ENCODE data around the gene DDX41.
A peak's percentile ranks its signal among the peaks of the same experiment; 100 is the strongest.

Gene DDX41

GRCh38 chr5:177552839-177553455, 36.2 kb upstream of the DDX41 start:
- Histone ChIP-seq H3K27me3 (replicated peaks; ENCODE audit: insufficient read depth, low read length) (no peaks in the 10 kb centered on the region), H3K4me2 (ENCODE audit: low read depth, low read length) (peak overlapping the region; percentile 95), H4K20me1 (ENCODE audit: insufficient read depth, low read length) (peaks cover 8% of the 10 kb centered on the region; the same call in 1 of the 2 replicates), H3K9me2 (replicated peaks; ENCODE audit: insufficient read depth, low read length) (no peaks in the 10 kb centered on the region), H3K9me3 (replicated peaks; ENCODE audit: insufficient read depth, low read length) (no peaks in the 10 kb centered on the region), H3K4me1 (ENCODE audit: low read length) (peaks cover 7% of the 10 kb centered on the region), H3F3A (ENCODE audit: insufficient read depth, low read length) (no peaks in the 10 kb centered on the region), H3K9ac (ENCODE audit: low read length) (peak overlapping the region; percentile 63; the same call in 1 of the 2 replicates), H3K4me3 (ENCODE audit: low read length) (peak overlapping the region; percentile 85), H3K79me2 (ENCODE audit: low read length) (peaks cover 65% of the 10 kb centered on the region), H3K36me3 (replicated peaks; ENCODE audit: insufficient read depth, low read length) (no peaks in the 10 kb centered on the region), H2AFZ (ENCODE audit: low read length) (no peak overlapping the region), H3K27ac (ENCODE audit: low read length) (no peak overlapping the region)
- TF ChIP-seq EZH2 (optimal IDR thresholded peaks at IDR 0.05; ENCODE audit: low read depth, low read length) (no peak), EZH2phosphoT487 (IDR thresholded peaks at IDR 0.05; ENCODE audit: low read length) (no peak)
- TF ChIP-seq, protein P1, sequence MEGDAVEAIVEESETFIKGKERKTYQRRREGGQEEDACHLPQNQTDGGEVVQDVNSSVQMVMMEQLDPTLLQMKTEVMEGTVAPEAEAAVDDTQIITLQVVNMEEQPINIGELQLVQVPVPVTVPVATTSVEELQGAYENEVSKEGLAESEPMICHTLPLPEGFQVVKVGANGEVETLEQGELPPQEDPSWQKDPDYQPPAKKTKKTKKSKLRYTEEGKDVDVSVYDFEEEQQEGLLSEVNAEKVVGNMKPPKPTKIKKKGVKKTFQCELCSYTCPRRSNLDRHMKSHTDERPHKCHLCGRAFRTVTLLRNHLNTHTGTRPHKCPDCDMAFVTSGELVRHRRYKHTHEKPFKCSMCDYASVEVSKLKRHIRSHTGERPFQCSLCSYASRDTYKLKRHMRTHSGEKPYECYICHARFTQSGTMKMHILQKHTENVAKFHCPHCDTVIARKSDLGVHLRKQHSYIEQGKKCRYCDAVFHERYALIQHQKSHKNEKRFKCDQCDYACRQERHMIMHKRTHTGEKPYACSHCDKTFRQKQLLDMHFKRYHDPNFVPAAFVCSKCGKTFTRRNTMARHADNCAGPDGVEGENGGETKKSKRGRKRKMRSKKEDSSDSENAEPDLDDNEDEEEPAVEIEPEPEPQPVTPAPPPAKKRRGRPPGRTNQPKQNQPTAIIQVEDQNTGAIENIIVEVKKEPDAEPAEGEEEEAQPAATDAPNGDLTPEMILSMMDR (IDR thresholded peaks at IDR 0.05; ENCODE audit: low read length) = no peak
- DNase-seq = no peak

GRCh38 chr5:177550122-177550521, 33.4 kb upstream of the DDX41 start:
- H3K4me2 ChIP-seq (ENCODE audit: low read depth, low read length) = no peak overlapping the region
- no peak overlapping the region for H3K27ac ChIP-seq (ENCODE audit: low read length)
- no peak overlapping the region for H3K4me3 ChIP-seq (ENCODE audit: low read length)
- H3K36me3 ChIP-seq (replicated peaks; ENCODE audit: insufficient read depth, low read length) = no peaks in the 10 kb centered on the region
- no peaks in the 10 kb centered on the region for H3K9me3 ChIP-seq (replicated peaks; ENCODE audit: insufficient read depth, low read length)
- H3K4me1 ChIP-seq (ENCODE audit: low read length) = peaks cover 7% of the 10 kb centered on the region
- peaks cover 8% of the 10 kb centered on the region; the same call in 1 of the 2 replicates for H4K20me1 ChIP-seq (ENCODE audit: insufficient read depth, low read length)
- H3K27me3 ChIP-seq (replicated peaks; ENCODE audit: insufficient read depth, low read length) = no peaks in the 10 kb centered on the region
- H3K79me2 ChIP-seq (ENCODE audit: low read length) = peaks cover 89% of the 10 kb centered on the region
- no peaks in the 10 kb centered on the region for H3F3A ChIP-seq (ENCODE audit: insufficient read depth, low read length)
- no peak overlapping the region for H2AFZ ChIP-seq (ENCODE audit: low read length)
- no peak for DNase-seq
- H3K9ac ChIP-seq (ENCODE audit: low read length) = no peak overlapping the region
- no peaks in the 10 kb centered on the region for H3K9me2 ChIP-seq (replicated peaks; ENCODE audit: insufficient read depth, low read length)
- TF ChIP-seq, protein P1 (IDR thresholded peaks at IDR 0.05; ENCODE audit: low read length) = no peak
- TF ChIP-seq EZH2phosphoT487 (IDR thresholded peaks at IDR 0.05; ENCODE audit: low read length) (no peak), EZH2 (optimal IDR thresholded peaks at IDR 0.05; ENCODE audit: low read depth, low read length) (no peak)

- no peak for DNase-seq
- no peak overlapping the region for H3K27ac ChIP-seq (ENCODE audit: low read length)
- peaks cover 7% of the 10 kb centered on the region for H3K4me1 ChIP-seq (ENCODE audit: low read length)
- TF ChIP-seq EZH2phosphoT487 (IDR thresholded peaks at IDR 0.05; ENCODE audit: low read length) = no peak
- no peak for TF ChIP-seq EZH2 (optimal IDR thresholded peaks at IDR 0.05; ENCODE audit: low read depth, low read length)
- TF ChIP-seq, protein P1 (IDR thresholded peaks at IDR 0.05; ENCODE audit: low read length) = no peak
- peaks cover 8% of the 10 kb centered on the region; the same call in 1 of the 2 replicates for H4K20me1 ChIP-seq (ENCODE audit: insufficient read depth, low read length)
- H3F3A ChIP-seq (ENCODE audit: insufficient read depth, low read length) = no peaks in the 10 kb centered on the region
- no peaks in the 10 kb centered on the region for H3K9me3 ChIP-seq (replicated peaks; ENCODE audit: insufficient read depth, low read length)
- no peak overlapping the region for H3K9ac ChIP-seq (ENCODE audit: low read length)
- no peak overlapping the region for H2AFZ ChIP-seq (ENCODE audit: low read length)
- H3K36me3 ChIP-seq (replicated peaks; ENCODE audit: insufficient read depth, low read length) = no peaks in the 10 kb centered on the region
- peaks cover 93% of the 10 kb centered on the region for H3K79me2 ChIP-seq (ENCODE audit: low read length)
- H3K4me2 ChIP-seq (ENCODE audit: low read depth, low read length) = no peak overlapping the region
- no peaks in the 10 kb centered on the region for H3K27me3 ChIP-seq (replicated peaks; ENCODE audit: insufficient read depth, low read length)
- H3K4me3 ChIP-seq (ENCODE audit: low read length) = no peak overlapping the region
- H3K9me2 ChIP-seq (replicated peaks; ENCODE audit: insufficient read depth, low read length) = no peaks in the 10 kb centered on the region
These were observed 31.7 kb upstream of the DDX41 start for GRCh38 chr5:177548495-177548894.

All from MM.1S (cell line).